GM12874 (cell line): Measurements from ENCODE around the gene ZNF318.

Experiments used
- TF ChIP-seq, protein P1 (sequence below): IDR thresholded peaks from 2 replicates; pipeline ENCODE4 v1.5.1; 2011; ENCODE audit warnings: low read depth, mild to moderate bottlenecking, control low read depth, low read length, moderate library complexity; ENCODE audit not compliant: insufficient read depth

ZNF318 gene

DNA sequence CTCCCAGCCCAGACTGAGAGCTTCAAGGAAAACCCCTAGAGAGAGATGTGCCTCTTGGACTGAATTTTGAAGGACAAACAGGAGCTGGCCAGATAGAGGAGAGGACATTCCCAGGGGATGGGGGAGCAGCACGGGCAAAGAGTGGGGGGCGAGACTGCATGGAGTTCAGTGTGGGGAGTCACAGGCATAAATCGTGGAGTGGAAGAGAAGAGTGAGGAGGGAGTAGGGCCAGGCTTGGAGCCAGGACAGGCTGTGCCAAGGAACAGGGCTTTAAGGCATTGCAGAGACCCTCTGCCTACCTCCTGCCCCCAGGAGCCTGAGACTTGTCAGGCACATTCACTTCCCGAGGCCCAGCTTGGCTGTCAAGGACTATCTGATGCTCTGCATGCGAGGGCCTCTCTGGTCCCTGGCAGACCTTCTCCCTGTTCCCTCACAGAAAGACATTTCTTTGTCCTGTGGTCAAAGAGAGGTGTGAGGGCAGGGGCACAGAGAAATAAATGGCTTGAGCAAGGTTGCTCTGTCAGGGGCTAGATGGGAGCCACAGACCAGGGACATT is 76.6 kb downstream of the ZNF318 start:
- TF ChIP-seq, protein P1, sequence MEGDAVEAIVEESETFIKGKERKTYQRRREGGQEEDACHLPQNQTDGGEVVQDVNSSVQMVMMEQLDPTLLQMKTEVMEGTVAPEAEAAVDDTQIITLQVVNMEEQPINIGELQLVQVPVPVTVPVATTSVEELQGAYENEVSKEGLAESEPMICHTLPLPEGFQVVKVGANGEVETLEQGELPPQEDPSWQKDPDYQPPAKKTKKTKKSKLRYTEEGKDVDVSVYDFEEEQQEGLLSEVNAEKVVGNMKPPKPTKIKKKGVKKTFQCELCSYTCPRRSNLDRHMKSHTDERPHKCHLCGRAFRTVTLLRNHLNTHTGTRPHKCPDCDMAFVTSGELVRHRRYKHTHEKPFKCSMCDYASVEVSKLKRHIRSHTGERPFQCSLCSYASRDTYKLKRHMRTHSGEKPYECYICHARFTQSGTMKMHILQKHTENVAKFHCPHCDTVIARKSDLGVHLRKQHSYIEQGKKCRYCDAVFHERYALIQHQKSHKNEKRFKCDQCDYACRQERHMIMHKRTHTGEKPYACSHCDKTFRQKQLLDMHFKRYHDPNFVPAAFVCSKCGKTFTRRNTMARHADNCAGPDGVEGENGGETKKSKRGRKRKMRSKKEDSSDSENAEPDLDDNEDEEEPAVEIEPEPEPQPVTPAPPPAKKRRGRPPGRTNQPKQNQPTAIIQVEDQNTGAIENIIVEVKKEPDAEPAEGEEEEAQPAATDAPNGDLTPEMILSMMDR = no peak

DNA sequence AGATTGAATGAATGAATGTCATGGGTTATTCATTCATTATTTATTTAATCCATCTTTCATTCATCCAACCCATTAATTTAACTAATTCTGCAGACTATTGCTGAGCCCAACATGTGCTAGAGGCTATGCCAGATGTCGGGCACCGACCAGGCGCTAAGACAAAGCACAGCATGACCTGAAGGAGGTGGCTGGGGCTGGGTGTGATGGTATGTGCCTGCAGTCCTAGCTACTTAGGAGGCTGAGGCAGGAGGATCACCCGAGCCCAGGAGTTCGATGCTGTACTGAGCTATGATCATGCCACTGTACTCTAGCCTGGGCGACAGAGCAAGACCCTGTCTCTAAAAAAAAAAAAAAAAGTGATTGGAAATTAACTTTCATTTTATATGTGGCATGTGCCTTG is 77.1 kb downstream of the ZNF318 start:
- TF ChIP-seq, protein P1 = no peak

DNA sequence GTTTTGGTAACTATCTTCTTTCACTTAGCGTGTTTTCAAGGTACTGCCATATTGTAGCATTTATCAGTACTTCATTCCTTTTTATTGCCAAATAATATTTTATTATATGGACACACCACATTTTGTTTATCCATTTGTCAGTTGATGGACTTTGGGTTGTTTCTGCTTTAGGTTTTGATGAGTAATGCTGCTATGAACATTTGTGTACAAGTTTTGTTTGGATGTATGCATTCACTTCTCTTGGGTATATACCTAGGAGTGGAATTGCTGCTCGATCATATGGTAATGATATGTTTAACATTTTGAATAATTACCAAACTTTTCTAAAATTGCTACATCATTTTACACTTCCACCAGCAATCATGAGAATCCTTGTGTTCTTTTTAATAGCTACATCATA is 77.7 kb downstream of the ZNF318 start:
- TF ChIP-seq, protein P1 = no peak

DNA sequence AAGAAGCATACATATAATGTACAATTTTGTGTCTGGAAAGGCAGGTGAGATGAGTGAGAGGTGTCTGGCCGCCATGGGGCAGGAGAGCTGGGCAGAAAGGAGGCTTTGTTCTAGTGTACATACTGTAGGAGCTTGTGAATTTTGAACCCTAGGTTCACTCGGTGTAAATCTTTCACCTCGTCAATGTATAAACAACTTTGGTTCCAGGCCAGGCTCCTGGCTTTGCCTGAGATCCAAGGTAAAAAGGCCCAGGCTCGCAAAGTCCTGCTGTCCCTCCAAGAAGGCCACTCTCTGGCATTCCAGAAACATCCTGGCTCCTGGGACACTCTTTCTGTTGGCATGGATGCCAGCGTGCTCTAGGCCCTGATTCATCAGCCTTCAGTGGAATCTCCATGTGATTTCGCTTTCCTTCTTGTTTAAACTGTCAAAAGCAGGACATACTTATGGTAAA is 78.5 kb downstream of the ZNF318 start:
- TF ChIP-seq, protein P1 = no peak

DNA sequence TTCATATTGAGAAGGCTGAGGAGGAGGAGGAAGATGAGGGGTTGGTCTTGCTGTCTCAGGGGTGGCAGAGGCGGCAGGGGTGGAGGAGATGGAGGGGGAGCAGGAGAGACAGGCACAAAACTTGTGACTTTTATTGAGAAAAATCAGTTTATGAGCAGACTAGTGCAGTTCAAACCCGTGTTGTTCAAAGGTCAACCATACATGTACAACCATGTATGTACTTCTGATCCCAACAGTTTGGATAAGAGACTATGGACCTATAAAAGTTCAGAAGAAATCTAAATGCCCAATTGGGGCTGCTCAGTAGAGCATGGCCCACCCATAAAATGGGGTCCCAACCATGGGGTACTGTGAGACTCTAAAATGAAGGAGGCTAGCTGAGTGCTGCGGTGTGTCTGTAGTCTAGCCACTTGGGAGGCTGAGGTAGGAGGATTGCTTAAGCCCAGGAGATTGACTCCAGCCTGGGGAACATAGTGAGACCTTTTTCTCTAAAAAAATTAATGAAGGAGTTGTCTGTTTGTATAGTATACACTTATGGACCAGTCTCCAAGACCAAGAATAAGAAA is 79.0 kb downstream of the ZNF318 start:
- TF ChIP-seq, protein P1 = no peak

DNA sequence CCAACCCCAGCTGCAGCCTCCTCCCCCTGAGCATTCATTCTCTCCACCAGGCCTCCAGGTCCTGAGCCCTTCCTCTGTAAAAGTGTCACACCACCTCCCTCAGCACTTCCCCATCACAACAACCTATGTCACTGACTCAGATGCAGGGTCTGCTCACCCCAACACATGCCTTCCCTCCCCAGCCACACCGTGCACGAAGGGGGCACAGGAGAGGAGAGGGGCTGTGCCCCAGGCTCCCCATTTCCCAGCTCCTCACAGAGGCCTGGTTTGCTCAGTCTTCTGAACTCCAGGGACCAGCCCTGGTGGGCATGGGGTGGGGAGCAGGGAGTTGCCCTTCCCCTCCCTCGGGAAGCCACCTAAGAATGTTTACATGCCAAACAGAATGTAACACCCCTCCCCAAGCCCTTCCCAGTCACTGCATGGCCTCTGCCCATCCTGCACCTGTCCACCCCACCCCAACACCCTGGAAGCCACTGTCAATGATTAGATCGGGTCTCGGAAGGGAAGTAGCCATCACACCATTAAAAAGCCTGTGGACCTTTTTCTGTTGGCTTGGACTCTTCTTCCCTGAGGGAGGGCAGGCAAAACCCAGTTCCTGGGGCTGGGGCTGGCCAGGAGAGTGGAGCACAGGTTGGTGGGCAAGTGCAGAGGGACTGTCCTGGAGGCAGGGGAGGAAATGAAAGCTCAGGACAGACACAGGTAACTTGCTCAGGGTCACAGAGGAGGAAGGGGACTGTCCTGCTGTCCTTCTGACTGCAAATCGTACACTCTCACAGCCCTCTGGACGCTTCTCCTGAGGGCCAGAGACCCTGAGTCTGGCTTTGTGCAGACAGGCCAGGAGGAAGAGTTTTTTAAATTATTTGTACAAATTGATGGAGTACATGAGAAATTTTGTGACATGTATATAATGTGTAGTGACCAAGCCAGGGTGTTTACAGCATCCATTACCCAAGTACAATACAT is 81.4 kb downstream of the ZNF318 start:
- TF ChIP-seq, protein P1 = no peak

DNA sequence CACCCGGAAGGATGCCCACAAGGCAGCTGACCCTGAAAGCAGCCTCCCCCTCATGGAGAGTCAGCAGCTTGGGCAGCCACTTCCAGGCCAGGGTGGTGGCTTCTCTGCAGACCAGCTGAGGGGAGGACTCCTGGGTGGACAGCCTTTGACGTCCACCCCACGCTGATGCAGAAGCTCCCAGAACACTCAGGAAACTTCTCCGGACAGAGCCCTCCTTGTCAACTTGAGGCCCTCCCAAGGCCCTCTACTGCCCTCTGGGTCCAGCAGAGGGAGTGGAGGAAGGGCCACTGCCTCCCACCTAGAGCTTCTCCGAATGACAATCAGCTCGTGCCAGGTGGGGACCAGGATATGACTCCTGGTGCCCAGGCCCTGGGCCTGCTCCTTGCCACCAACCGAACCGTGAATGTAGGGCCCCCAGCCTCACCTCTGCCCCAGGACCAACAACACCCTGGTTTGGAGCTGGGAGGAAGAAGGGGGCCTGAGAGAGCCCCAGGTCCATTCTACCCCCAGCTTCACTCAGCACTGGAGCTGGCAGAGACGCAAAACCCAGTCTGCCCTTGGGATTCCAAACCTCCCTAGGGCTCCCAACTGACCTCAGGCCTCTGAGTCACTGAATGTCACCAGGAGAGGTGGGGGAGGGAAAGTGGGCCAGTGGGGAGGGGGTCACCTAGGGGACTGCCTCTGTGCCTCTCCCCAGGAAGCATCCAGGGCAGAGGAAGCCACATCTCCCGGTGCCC is 82.3 kb downstream of the ZNF318 start:
- TF ChIP-seq, protein P1 = no peak
